Measurements from ENCODE around the gene NCAM1. TPM values are rescaled to one million over a fixed set of nuclear protein-coding genes. Genes with fewer than 3 reads are reported as not detected.

The NCAM1 gene
- total and polyA plus RNA-seq, 8 donors, result 1.7 to 45.0 (median 37.6) TPM

- no peak overlapping the region for H3K27ac ChIP-seq
- no peak for DNase-seq
- no peaks in the 10 kb centered on the region for H3K9me3 ChIP-seq
- no peak overlapping the region for H3K4me3 ChIP-seq
- intact Hi-C loops (cut with DNase I), result no loop called here
- H3K4me1 ChIP-seq, result no peaks in the 10 kb centered on the region
- no peaks in the 10 kb centered on the region for H3K36me3 ChIP-seq
- no peak for TF ChIP-seq CTCF (IDR thresholded peaks at IDR 0.05)
- H3K27me3 ChIP-seq, result no peaks in the 10 kb centered on the region
- no peak for ATAC-seq
These were observed 298.8 kb downstream of the NCAM1 start for GRCh38 chr11:113260096-113260425.

- Histone ChIP-seq H3K27ac (no peak overlapping the region), H3K4me3 (no peak overlapping the region), H3K4me1 (no peaks in the 10 kb centered on the region), H3K36me3 (no peaks in the 10 kb centered on the region), H3K9me3 (no peaks in the 10 kb centered on the region), H3K27me3 (no peaks in the 10 kb centered on the region)
- TF ChIP-seq CTCF (IDR thresholded peaks at IDR 0.05), result no peak
- intact Hi-C loops (cut with DNase I), result no loop called here
- ATAC-seq (no peak), DNase-seq (no peak)
These were observed 299.3 kb downstream of the NCAM1 start for GRCh38 chr11:113260541-113260940.

GRCh38 chr11:113261709-113262475, 300.7 kb downstream of the NCAM1 start:
- H3K36me3 ChIP-seq, result no peaks in the 10 kb centered on the region
- no peak overlapping the region for H3K27ac ChIP-seq
- H3K4me3 ChIP-seq, result no peak overlapping the region
- TF ChIP-seq CTCF (IDR thresholded peaks at IDR 0.05), result no peak
- peaks cover 0 to 4% of the 10 kb centered on the region in 2 donors for H3K27me3 ChIP-seq
- intact Hi-C loops (cut with DNase I), result no loop called here
- no peak for DNase-seq
- H3K4me1 ChIP-seq, result no peaks in the 10 kb centered on the region
- no peak for ATAC-seq
- no peaks in the 10 kb centered on the region for H3K9me3 ChIP-seq

- no peak overlapping the region for H3K4me3 ChIP-seq
- no peak for DNase-seq
These were observed 301.4 kb downstream of the NCAM1 start for GRCh38 chr11:113262594-113262993.

More at GRCh38 chr11:113262594-113262993, 301.4 kb downstream of the NCAM1 start:
- TF ChIP-seq CTCF (IDR thresholded peaks at IDR 0.05), result no peak
- no peak for ATAC-seq
- peaks cover 0 to 4% of the 10 kb centered on the region in 2 donors for H3K27me3 ChIP-seq
- intact Hi-C loops (cut with DNase I), result no loop called here
- no peak overlapping the region for H3K27ac ChIP-seq
- H3K9me3 ChIP-seq, result no peaks in the 10 kb centered on the region
- H3K36me3 ChIP-seq, result no peaks in the 10 kb centered on the region
- H3K4me1 ChIP-seq, result no peaks in the 10 kb centered on the region
